A549 treated with GW870086 at 1 μM for 4 hours (cell line): ENCODE results near the gene FAM171A2. TPM values are rescaled to one million over a fixed set of nuclear protein-coding genes. Genes with fewer than 3 reads are reported as not detected.

ENCODE experiments used
- total RNA-seq: library from RNA; stranded (reverse); fragments of 200-300 nt; extraction: Qiagen RNA extraction; gene quantifications from 5 replicates; pipeline ENCODE4 v1.2.3, GENCODE V29; 2022; ENCODE audit warnings: low read depth

Gene FAM171A2
- 2.6 to 4.2 TPM (median 3.5 TPM) in 5 replicates for total RNA-seq

DNA sequence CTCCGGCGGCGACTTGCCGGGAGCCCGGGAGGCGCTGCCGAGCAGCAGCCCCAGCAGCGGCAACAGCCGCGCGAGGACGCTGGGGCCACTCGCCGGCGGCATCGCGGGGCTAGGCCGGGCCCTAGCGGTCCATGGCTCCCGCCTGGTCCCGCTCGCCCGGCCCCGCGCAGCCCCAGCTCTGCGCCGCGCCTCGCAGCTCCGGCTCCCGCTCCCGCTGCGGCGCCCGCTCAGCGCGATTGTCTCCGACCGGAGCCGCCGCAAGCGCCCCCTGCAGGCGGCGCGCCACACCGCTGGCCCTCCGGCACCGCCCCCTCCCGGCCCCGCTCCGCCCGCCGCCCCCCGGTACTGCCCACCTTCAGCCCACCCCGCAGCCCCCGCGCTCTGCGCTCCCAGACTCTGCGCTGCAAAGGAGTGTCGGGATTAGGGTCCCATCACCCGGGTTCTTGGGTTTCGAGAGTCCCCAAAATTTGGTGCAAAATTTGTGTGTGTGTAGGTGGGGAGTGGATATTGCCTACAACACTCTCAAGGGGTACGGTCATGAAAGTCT is at the start of gene FAM171A2:
Gene FAM171A2 (minus strand): TSS at position 241 of the 547 bp plus-strand sequence. CDS start 139 bp downstream, at position 102.

DNA sequence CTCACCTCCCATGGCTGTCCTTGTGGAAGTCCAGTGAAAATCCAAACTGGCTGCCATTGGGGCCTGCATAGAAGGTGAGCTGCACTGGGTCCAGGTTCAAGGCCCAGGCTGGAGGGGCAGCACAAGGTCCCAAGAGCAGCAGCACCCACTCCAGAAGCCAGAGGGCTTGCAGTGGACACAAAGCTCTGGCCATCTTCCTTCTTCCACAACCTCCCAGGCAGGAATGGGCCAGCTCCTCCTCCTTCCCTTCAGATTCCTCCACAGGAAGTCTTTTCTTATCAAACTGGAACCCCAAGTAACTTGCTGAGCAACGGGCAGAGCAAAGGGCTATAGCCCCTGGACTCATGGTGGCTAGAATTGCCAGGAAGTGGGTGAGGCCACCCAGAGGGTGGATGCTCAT is 25.6 kb upstream of the FAM171A2 start, which contains the start of gene ITGA2B:
Gene ITGA2B (minus strand): TSS at position 369 of the 400 bp plus-strand sequence. CDS start 176 bp downstream, at position 193.

DNA sequence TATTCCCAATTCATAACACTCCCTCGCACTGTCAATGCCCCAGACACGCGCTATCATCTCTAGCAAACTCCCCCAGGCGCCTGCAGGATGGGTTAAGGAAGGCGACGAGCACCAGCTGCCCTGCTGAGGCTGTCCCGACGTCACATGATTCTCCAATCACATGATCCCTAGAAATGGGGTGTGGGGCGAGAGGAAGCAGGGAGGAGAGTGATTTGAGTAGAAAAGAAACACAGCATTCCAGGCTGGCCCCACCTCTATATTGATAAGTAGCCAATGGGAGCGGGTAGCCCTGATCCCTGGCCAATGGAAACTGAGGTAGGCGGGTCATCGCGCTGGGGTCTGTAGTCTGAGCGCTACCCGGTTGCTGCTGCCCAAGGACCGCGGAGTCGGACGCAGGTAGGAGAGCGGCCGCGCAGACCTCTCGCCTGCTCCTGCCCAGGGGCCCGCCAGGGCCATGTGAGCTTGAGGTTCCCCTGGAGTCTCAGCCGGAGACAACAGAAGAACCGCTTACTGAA is 18.7 kb downstream of the FAM171A2 start, which contains the start of gene GRN:
Gene GRN (plus strand): TSS at position 364 of the 515 bp plus-strand sequence. CDS start 3,863 bp downstream, outside the sequence.

DNA sequence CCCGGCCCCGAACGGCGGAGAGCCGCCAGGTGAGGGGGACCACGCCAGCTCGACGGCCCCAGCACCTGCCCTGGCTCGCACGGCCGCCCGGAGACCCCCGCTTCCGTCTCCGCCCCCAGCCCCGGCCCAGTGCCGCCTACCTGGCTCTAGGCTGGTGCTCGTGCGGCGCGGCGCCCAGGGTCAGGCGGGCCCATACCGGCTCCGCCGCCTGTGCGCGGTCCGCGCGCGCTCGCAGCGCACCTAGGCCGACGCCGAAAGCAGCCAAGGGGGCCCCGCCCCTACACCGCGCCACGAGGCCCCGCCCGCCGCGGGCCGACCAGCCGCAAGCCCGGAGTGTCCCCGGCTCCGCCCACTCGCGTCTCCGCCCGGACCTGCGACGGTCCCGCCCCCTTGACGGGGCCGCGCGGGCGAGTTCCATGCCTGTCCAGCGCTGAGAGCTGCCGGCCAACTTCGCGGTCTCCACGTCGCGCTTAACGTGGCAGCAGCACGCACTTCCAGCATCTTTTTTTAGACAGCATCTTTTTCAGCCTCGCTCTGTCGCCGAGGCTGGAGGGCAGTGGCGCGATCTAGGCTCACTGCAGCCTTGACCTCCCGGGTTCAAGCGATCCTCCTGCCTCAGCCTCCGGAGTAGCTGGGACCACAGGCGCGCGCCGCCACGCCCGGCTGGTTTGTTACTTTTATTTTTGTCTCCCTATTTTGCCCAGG is 38.9 kb downstream of the FAM171A2 start, which contains the start of gene SLC25A39:
Gene SLC25A39 (minus strand): TSS at position 253 of the 705 bp plus-strand sequence. CDS start 1,261 bp downstream, outside the sequence.

DNA sequence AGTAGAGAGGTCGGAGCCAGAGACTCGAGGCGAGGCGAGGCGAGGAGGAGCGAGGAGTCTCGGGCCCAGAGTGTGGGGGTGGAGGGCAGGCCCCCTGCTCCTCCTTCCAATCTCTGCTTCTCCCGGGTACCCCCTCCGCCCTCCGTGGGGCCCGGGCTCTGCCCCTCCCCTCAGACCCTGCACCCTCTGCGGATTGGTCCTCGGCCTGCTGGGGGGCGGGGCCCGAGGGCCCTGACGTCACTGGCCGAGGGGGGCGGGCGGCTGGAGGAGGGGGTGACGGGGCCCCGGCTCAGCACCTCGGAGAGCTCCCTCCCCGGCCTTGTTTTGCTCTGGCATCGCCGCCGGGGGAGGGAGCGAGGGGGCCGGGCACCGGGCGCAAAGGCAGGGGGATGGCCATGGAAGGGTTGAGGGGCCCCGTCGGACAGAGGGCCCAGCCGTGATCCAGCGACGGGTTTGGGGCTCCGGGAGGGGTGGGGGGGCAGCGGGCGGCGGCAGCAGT is 55.3 kb downstream of the FAM171A2 start, which contains the start of gene RUNDC3A:
Gene RUNDC3A (plus strand): TSS at position 282 of the 499 bp plus-strand sequence. CDS start 232 bp downstream, outside the sequence.

Other genes starting within 250 kb of the FAM171A2 start
- gene HDAC5, start 240.2 kb downstream of the FAM171A2 start, total RNA-seq = 12.6 to 14.9 TPM (median 14.3 TPM) in 5 replicates
- 6.7 to 9.6 TPM (median 9.0 TPM) in 5 replicates for gene HROB, start 221.9 kb downstream of the FAM171A2 start, total RNA-seq
- gene ASB16, start 193.1 kb downstream of the FAM171A2 start, total RNA-seq = 0.12 TPM in 1 of 5 replicates, not detected in the others
- gene TMUB2, start 176.9 kb downstream of the FAM171A2 start, total RNA-seq = 35.6 to 45.7 TPM (median 42.6 TPM) in 5 replicates
- gene ATXN7L3, start 164.0 kb downstream of the FAM171A2 start, total RNA-seq = 55.0 to 70.4 TPM (median 67.8 TPM) in 5 replicates
- gene UBTF, start 144.2 kb downstream of the FAM171A2 start, total RNA-seq = 83.2 to 90.7 TPM (median 87.2 TPM) in 5 replicates
- gene SLC4A1, start 95.7 kb downstream of the FAM171A2 start, total RNA-seq = 0.03 TPM in 1 of 5 replicates, not detected in the others
- 0.39 to 1.3 TPM (median 0.80 TPM) in 5 replicates for gene RUNDC3A, start 55.3 kb downstream of the FAM171A2 start, total RNA-seq
- 146 to 196 TPM (median 193 TPM) in 5 replicates for gene SLC25A39, start 39.0 kb downstream of the FAM171A2 start, total RNA-seq
- gene GRN, start 18.6 kb downstream of the FAM171A2 start, total RNA-seq = 210 to 235 TPM (median 227 TPM) in 5 replicates
- gene ITGA2B, start 25.8 kb upstream of the FAM171A2 start, total RNA-seq = 1.2 to 1.8 TPM (median 1.5 TPM) in 5 replicates
- gene GPATCH8, start 139.6 kb upstream of the FAM171A2 start, total RNA-seq = 15.3 to 22.7 TPM (median 21.8 TPM) in 5 replicates
- gene FZD2, start 193.6 kb upstream of the FAM171A2 start, total RNA-seq = 26.0 to 31.3 TPM (median 27.9 TPM) in 5 replicates